ENCODE results near the gene RGS2.

Gene RGS2

GRCh38 chr1:192795916-192796618, 12.8 kb upstream of the RGS2 start:
- POLR2A ChIA-PET = no interaction called here

GRCh38 chr1:192797143-192797542, 11.7 kb upstream of the RGS2 start:
- TF ChIP-seq ZNF549 (tag by site-specific recombination; IDR thresholded peaks at IDR 0.05) (no peak), ZNF19 (tag by site-specific recombination; IDR thresholded peaks at IDR 0.05; ENCODE audit: low read depth) (no peak), ZNF777 (tag by site-specific recombination; IDR thresholded peaks at IDR 0.05; ENCODE audit: borderline replicate concordance) (no peak), ZIC2 (tag by site-specific recombination; IDR thresholded peaks at IDR 0.05) (no peak), ZSCAN4 (tag by site-specific recombination; IDR thresholded peaks at IDR 0.05) (no peak), ZNF18 (tag by site-specific recombination; IDR thresholded peaks at IDR 0.05) (no peak), HOXC10 (CRISPR knock-in tag; IDR thresholded peaks at IDR 0.05) (no peak), KLF8 (tag by site-specific recombination; IDR thresholded peaks at IDR 0.05) (no peak), YY2 (tag by site-specific recombination; IDR thresholded peaks at IDR 0.05) (no peak), ZNF629 (tag by site-specific recombination; IDR thresholded peaks at IDR 0.05) (no peak), SP2 (tag by site-specific recombination; IDR thresholded peaks at IDR 0.05) (no peak), ZNF26 (tag by site-specific recombination; IDR thresholded peaks at IDR 0.05) (no peak), ZNF473 (tag by site-specific recombination; IDR thresholded peaks at IDR 0.05) (no peak), ZNF211 (tag by site-specific recombination; IDR thresholded peaks at IDR 0.05; ENCODE audit: low read depth) (no peak), PBX3 (CRISPR knock-in tag; IDR thresholded peaks at IDR 0.05) (no peak)
- Histone ChIP-seq H3K27ac (ENCODE audit: extremely low read depth, low read depth, low read length) (no peak overlapping the region), H3K4me1 (ENCODE audit: control insufficient read depth, insufficient read depth, low read length) (no peaks in the 10 kb centered on the region), H3K4me3 (ENCODE audit: low read depth, low read length) (no peak overlapping the region), H3K36me3 (ENCODE audit: control insufficient read depth in 2 of 2, insufficient read depth in 1 of 2, low read length in 2 of 2) (no peaks in the 10 kb centered on the region), H3K9me3 (ENCODE audit: control insufficient read depth, insufficient read depth, low read depth, low read length) (no peaks in the 10 kb centered on the region)
- ChIA-PET CTCF (interaction anchor here (0.8 to 1.8 kb wide), 3 partner anchors 8 to 218 kb away, joined by 6 to 8 read pairs (median 6); no protein-coding TSS in a partner anchor), POLR2A (no interaction called here)

More at GRCh38 chr1:192795916-192796618, 12.8 kb upstream of the RGS2 start:
- H3K4me3 ChIP-seq (ENCODE audit: low read depth, low read length) = no peak overlapping the region
- no peaks in the 10 kb centered on the region for H3K4me1 ChIP-seq (ENCODE audit: control insufficient read depth, insufficient read depth, low read length)
- no peaks in the 10 kb centered on the region for H3K9me3 ChIP-seq (ENCODE audit: control insufficient read depth, insufficient read depth, low read depth, low read length)
- H3K36me3 ChIP-seq (ENCODE audit: control insufficient read depth in 2 of 2, insufficient read depth in 1 of 2, low read length in 2 of 2) = no peaks in the 10 kb centered on the region
- CTCF ChIA-PET = interaction anchor here (1.4 to 1.8 kb wide), 2 partner anchors 9 to 219 kb away, joined by 6 to 8 read pairs; no protein-coding TSS in a partner anchor
- TF ChIP-seq ELK4 (IDR thresholded peaks at IDR 0.05; ENCODE audit: borderline replicate concordance, low read depth, low read length) (no peak), ZNF555 (tag by site-specific recombination; conservative IDR thresholded peaks at IDR 0.05) (no peak), ZFP3 (tag by site-specific recombination; IDR thresholded peaks at IDR 0.05; ENCODE audit: low read depth) (no peak), PATZ1 (tag by site-specific recombination; IDR thresholded peaks at IDR 0.05) (no peak), ZNF391 (tag by site-specific recombination; IDR thresholded peaks at IDR 0.05; ENCODE audit: borderline replicate concordance, low read depth) (no peak), ZNF155 (tag by site-specific recombination; IDR thresholded peaks at IDR 0.05) (no peak), GLI4 (tag by site-specific recombination; IDR thresholded peaks at IDR 0.05) (no peak), ZNF174 (tag by site-specific recombination; IDR thresholded peaks at IDR 0.05) (no peak), ZNF133 (tag by site-specific recombination; IDR thresholded peaks at IDR 0.05) (no peak), ZNF16 (tag by site-specific recombination; IDR thresholded peaks at IDR 0.05; ENCODE audit: low read depth) (no peak), ZNF571 (tag by site-specific recombination; IDR thresholded peaks at IDR 0.05) (no peak), ZNF324 (tag by site-specific recombination; IDR thresholded peaks at IDR 0.05) (no peak)
- H3K27ac ChIP-seq (ENCODE audit: extremely low read depth, low read depth, low read length) = no peak overlapping the region

Data from HEK293 (cell line).